GM12878 (cell line): ENCODE measurements around the gene CDKN3. TPM values are rescaled to one million over a fixed set of nuclear protein-coding genes. Genes with fewer than 3 reads are reported as not detected.

ENCODE experiments used
- ASH2L ChIP-seq: fragments of 300-600, 200-600 bp; sonication (generic); IDR thresholded peaks from 2 replicates; pipeline ENCODE4 v1.6.1; 2017; ENCODE audit warnings: low read depth, mild to moderate bottlenecking, borderline replicate concordance
- FOXK2 ChIP-seq: fragments of 450-650 bp; IDR thresholded peaks from 2 replicates; pipeline ENCODE4 v1.6.1; 2017; ENCODE audit warnings: mild to moderate bottlenecking, moderate library complexity
- KLF5 ChIP-seq: fragments of 450-650 bp; IDR thresholded peaks from 2 replicates; pipeline ENCODE4 v1.6.1; 2014; ENCODE audit warnings: mild to moderate bottlenecking; ENCODE audit not compliant: partially characterized antibody
- MTA2 ChIP-seq: fragments of 450-650 bp; IDR thresholded peaks from 2 replicates; pipeline ENCODE4 v1.6.1; 2016; ENCODE audit warnings: low read depth, mild to moderate bottlenecking, moderate library complexity
- PRDM15 ChIP-seq: fragments of 450-650 bp; formaldehyde crosslinking; IDR thresholded peaks from 2 replicates; pipeline ENCODE4 v1.4.0; 2020; ENCODE audit warnings: mild to moderate bottlenecking, moderate library complexity
- SRF ChIP-seq, 2 experiments: IDR thresholded peaks; 2 replicates each; pipeline ENCODE4 v1.6.1; 2011; ENCODE audit warnings: low read depth in 2 of 2, low read length in 2 of 2, mild to moderate bottlenecking in 1 of 2, moderate library complexity in 1 of 2
- polyA plus RNA-seq, 11 experiments: library from polyadenylated mRNA; depleted of rRNA in 4 of 11; unstranded in 6 of 11; stranded (reverse) in 5 of 11; fragments of >200 nt; fragmentation: Nextera tagmentation in 4 of 11; fragmentation: Illumina TruSeq in 1 of 11; extraction: Ambion mirVana in 4 of 11; extraction: Trizol in 1 of 11; gene quantifications; 1 replicate in 1 of 11; 2 replicates in 10 of 11; pipeline versions ENCODE4 v1.2.1 to v1.2.3, GENCODE V29; 2011 to 2016; ENCODE audit warnings: inconsistent platforms in 2 of 11, missing spikeins in 2 of 11, low read depth in 1 of 11
- total RNA-seq, 4 experiments: library from RNA; depleted of rRNA in 3 of 4; stranded (reverse); fragments of >200 nt in 3 of 4; fragmentation: Illumina TruSeq in 1 of 4; extraction: Trizol in 1 of 4; gene quantifications; 2 replicates each; pipeline versions ENCODE4 v1.2.1 to v1.2.3, GENCODE V29; 2013 to 2021
- TF ChIP-seq, protein P1 (sequence below): IDR thresholded peaks from 2 replicates; pipeline ENCODE4 v1.6.1; 2012; ENCODE audit warnings: improper control_type of control experiment, low read depth, low read length; ENCODE audit not compliant: insufficient replicate concordance

CDKN3 gene
- total and polyA plus RNA-seq, 10 of the 15 experiments (the other 5 are each of a cell fraction or from before 2014, with no cell fraction given): 54.9 to 197 (median 111) TPM

- TF ChIP-seq, protein P1, sequence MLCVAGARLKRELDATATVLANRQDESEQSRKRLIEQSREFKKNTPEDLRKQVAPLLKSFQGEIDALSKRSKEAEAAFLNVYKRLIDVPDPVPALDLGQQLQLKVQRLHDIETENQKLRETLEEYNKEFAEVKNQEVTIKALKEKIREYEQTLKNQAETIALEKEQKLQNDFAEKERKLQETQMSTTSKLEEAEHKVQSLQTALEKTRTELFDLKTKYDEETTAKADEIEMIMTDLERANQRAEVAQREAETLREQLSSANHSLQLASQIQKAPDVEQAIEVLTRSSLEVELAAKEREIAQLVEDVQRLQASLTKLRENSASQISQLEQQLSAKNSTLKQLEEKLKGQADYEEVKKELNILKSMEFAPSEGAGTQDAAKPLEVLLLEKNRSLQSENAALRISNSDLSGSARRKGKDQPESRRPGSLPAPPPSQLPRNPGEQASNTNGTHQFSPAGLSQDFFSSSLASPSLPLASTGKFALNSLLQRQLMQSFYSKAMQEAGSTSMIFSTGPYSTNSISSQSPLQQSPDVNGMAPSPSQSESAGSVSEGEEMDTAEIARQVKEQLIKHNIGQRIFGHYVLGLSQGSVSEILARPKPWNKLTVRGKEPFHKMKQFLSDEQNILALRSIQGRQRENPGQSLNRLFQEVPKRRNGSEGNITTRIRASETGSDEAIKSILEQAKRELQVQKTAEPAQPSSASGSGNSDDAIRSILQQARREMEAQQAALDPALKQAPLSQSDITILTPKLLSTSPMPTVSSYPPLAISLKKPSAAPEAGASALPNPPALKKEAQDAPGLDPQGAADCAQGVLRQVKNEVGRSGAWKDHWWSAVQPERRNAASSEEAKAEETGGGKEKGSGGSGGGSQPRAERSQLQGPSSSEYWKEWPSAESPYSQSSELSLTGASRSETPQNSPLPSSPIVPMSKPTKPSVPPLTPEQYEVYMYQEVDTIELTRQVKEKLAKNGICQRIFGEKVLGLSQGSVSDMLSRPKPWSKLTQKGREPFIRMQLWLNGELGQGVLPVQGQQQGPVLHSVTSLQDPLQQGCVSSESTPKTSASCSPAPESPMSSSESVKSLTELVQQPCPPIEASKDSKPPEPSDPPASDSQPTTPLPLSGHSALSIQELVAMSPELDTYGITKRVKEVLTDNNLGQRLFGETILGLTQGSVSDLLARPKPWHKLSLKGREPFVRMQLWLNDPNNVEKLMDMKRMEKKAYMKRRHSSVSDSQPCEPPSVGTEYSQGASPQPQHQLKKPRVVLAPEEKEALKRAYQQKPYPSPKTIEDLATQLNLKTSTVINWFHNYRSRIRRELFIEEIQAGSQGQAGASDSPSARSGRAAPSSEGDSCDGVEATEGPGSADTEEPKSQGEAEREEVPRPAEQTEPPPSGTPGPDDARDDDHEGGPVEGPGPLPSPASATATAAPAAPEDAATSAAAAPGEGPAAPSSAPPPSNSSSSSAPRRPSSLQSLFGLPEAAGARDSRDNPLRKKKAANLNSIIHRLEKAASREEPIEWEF: no peak
- TF ChIP-seq PRDM15 (CRISPR knock-in tag) (no peak), MTA2 (no peak), FOXK2 (no peak), ASH2L (no peak), SRF (IDR thresholded peaks at IDR 0.05; ENCODE audit: low read depth in 2 of 2, low read length in 2 of 2) (no peak), KLF5 (no peak)
Observed at GRCh38 chr14:54354968-54355641, 41.7 kb upstream of the CDKN3 start (continued).
